Naive B cell (primary cell): ENCODE measurements around the gene DENND2C. TPM values are rescaled to one million over a fixed set of nuclear protein-coding genes. Genes with fewer than 3 reads are reported as not detected.

ENCODE experiments used
- ATAC-seq, 2 donors: fragments of 150-1000 bp; cut with Tn5 transposase; 2 replicates each; pipeline ENCODE4 v1.10.0; 2021; ENCODE audit warnings: low read depth in 2 of 2, mild to moderate bottlenecking in 2 of 2, moderate library complexity in 2 of 2
- DNase-seq: peaks from one replicate; pipeline ENCODE4 v3.0.0; 2022
- H3K27ac Mint-ChIP-seq, 6 donors: one replicate each; pipeline ENCODE4 v1.8.0; 2020 to 2022; ENCODE audit warnings: mild to moderate bottlenecking in 6 of 6, mixed read lengths in 6 of 6, moderate library complexity in 5 of 6, inconsistent platforms in 2 of 6
- H3K27me3 Mint-ChIP-seq, 3 donors: one replicate each; pipeline ENCODE4 v1.8.0; 2021 to 2022; ENCODE audit warnings: mixed read lengths in 3 of 3, mild to moderate bottlenecking in 1 of 3
- H3K36me3 Mint-ChIP-seq, 2 donors: one replicate each; pipeline ENCODE4 v1.8.0; 2020 to 2022; ENCODE audit warnings: mixed read lengths in 2 of 2, inconsistent platforms in 1 of 2, mild to moderate bottlenecking in 1 of 2
- H3K4me1 Mint-ChIP-seq, 3 donors: one replicate each; pipeline ENCODE4 v1.8.0; 2020 to 2022; ENCODE audit warnings: mixed read lengths in 3 of 3, inconsistent platforms in 1 of 3, mild to moderate bottlenecking in 1 of 3, moderate library complexity in 1 of 3
- H3K4me3 Mint-ChIP-seq, 8 donors: one replicate each; pipeline ENCODE4 v1.8.0; 2020 to 2022; ENCODE audit warnings: mild to moderate bottlenecking in 8 of 8, mixed read lengths in 8 of 8, moderate library complexity in 8 of 8, inconsistent platforms in 2 of 8
- H3K9me3 Mint-ChIP-seq, 7 donors: one replicate each; pipeline ENCODE4 v1.8.0; 2020 to 2022; ENCODE audit warnings: mixed read lengths in 7 of 7, mild to moderate bottlenecking in 5 of 7, inconsistent platforms in 2 of 7, moderate library complexity in 1 of 7
- polyA plus RNA-seq, 6 donors: library from polyadenylated mRNA; unstranded; fragments of 300-500 nt; fragmentation: Illumina TruSeq; gene quantifications; one replicate each; pipeline ENCODE4 v1.2.3, GENCODE V29; 2021; ENCODE audit warnings: low read depth in 6 of 6

DENND2C gene
- polyA plus RNA-seq, 6 donors from 2014 or later, result 0.13 to 1.8 (median 0.57) TPM; not detected in 1

- H3K9me3 Mint-ChIP-seq, result peaks cover 0 to 2% (median 0%) of the 10 kb centered on the region in 7 donors
- H3K27ac Mint-ChIP-seq, result no peak overlapping the region
- peaks cover 0 to 5% of the 10 kb centered on the region in 2 donors for H3K36me3 Mint-ChIP-seq
- H3K4me1 Mint-ChIP-seq, result no peaks in the 10 kb centered on the region
- H3K27me3 Mint-ChIP-seq, result peaks cover 13 to 42% (median 22%) of the 10 kb centered on the region in 3 donors
- ATAC-seq, result no peak
- no peak for DNase-seq
- no peak overlapping the region for H3K4me3 Mint-ChIP-seq
Observed at GRCh38 chr1:114618606-114619005, 51.2 kb downstream of the DENND2C start.

GRCh38 chr1:114610546-114611245 is 59.2 kb downstream of the DENND2C start:
- peaks cover 10 to 31% (median 21%) of the 10 kb centered on the region in 3 donors for H3K27me3 Mint-ChIP-seq
- no peaks in the 10 kb centered on the region for H3K9me3 Mint-ChIP-seq
- H3K4me3 Mint-ChIP-seq, result no peak overlapping the region
- DNase-seq (no peak), ATAC-seq (no peak)
- no peak overlapping the region for H3K27ac Mint-ChIP-seq
- no peaks in the 10 kb centered on the region for H3K4me1 Mint-ChIP-seq
- peaks cover 0 to 14% of the 10 kb centered on the region in 2 donors for H3K36me3 Mint-ChIP-seq

GRCh38 chr1:114609826-114610225 is 60.0 kb downstream of the DENND2C start:
- no peaks in the 10 kb centered on the region for H3K4me1 Mint-ChIP-seq
- H3K27me3 Mint-ChIP-seq, result peaks cover 12 to 31% (median 15%) of the 10 kb centered on the region in 3 donors
- H3K4me3 Mint-ChIP-seq, result no peak overlapping the region
- no peaks in the 10 kb centered on the region for H3K9me3 Mint-ChIP-seq
- H3K36me3 Mint-ChIP-seq, result peaks cover 0 to 9% of the 10 kb centered on the region in 2 donors
- ATAC-seq (no peak), DNase-seq (no peak)
- no peak overlapping the region for H3K27ac Mint-ChIP-seq

- no peak overlapping the region for H3K4me3 Mint-ChIP-seq
- no peak for DNase-seq
- peaks cover 16 to 26% (median 19%) of the 10 kb centered on the region in 3 donors for H3K27me3 Mint-ChIP-seq
- H3K4me1 Mint-ChIP-seq, result no peaks in the 10 kb centered on the region
- H3K36me3 Mint-ChIP-seq, result peaks cover 0 to 9% of the 10 kb centered on the region in 2 donors
- H3K27ac Mint-ChIP-seq, result no peak overlapping the region
- no peak for ATAC-seq
- no peaks in the 10 kb centered on the region for H3K9me3 Mint-ChIP-seq
Observed at GRCh38 chr1:114609026-114609425, 60.8 kb downstream of the DENND2C start.

- H3K27ac Mint-ChIP-seq, result no peak overlapping the region
- H3K27me3 Mint-ChIP-seq, result peaks cover 9 to 21% (median 11%) of the 10 kb centered on the region in 3 donors
- DNase-seq, result no peak
- H3K4me3 Mint-ChIP-seq, result no peak overlapping the region
- no peaks in the 10 kb centered on the region for H3K4me1 Mint-ChIP-seq
- no peaks in the 10 kb centered on the region for H3K9me3 Mint-ChIP-seq
- no peak for ATAC-seq
- H3K36me3 Mint-ChIP-seq, result peaks cover 0 to 9% of the 10 kb centered on the region in 2 donors
Observed at GRCh38 chr1:114607223-114607622, 62.6 kb downstream of the DENND2C start.

GRCh38 chr1:114597949-114598348 is 71.9 kb downstream of the DENND2C start:
- Mint-ChIP-seq H3K4me3 (no peak overlapping the region), H3K9me3 (peaks cover 0 to 5% (median 4%) of the 10 kb centered on the region in 7 donors), H3K27ac (peak overlapping the region in 1 of 6 donors; percentile 49), H3K27me3 (peaks cover 22 to 28% (median 23%) of the 10 kb centered on the region in 3 donors), H3K36me3 (peaks cover 4 to 6% of the 10 kb centered on the region in 2 donors), H3K4me1 (no peaks in the 10 kb centered on the region)
- no peak for ATAC-seq
- no peak for DNase-seq

GRCh38 chr1:114595602-114596001 is 74.2 kb downstream of the DENND2C start:
- no peak for DNase-seq
- H3K4me3 Mint-ChIP-seq, result no peak overlapping the region
- no peak overlapping the region for H3K27ac Mint-ChIP-seq
- H3K4me1 Mint-ChIP-seq, result no peaks in the 10 kb centered on the region
- peaks cover 0 to 6% (median 4%) of the 10 kb centered on the region in 7 donors for H3K9me3 Mint-ChIP-seq
- H3K27me3 Mint-ChIP-seq, result peaks cover 21 to 36% (median 35%) of the 10 kb centered on the region in 3 donors
- no peak for ATAC-seq
- H3K36me3 Mint-ChIP-seq, result peaks cover 6 to 11% of the 10 kb centered on the region in 2 donors

- ATAC-seq (no peak), DNase-seq (no peak)
- no peaks in the 10 kb centered on the region for H3K4me1 Mint-ChIP-seq
- peaks cover 26 to 47% (median 38%) of the 10 kb centered on the region in 3 donors for H3K27me3 Mint-ChIP-seq
- peaks cover 0 to 7% (median 4%) of the 10 kb centered on the region in 7 donors for H3K9me3 Mint-ChIP-seq
- H3K27ac Mint-ChIP-seq, result no peak overlapping the region
- no peak overlapping the region for H3K4me3 Mint-ChIP-seq
- peaks cover 6 to 11% of the 10 kb centered on the region in 2 donors for H3K36me3 Mint-ChIP-seq
Observed at GRCh38 chr1:114594046-114594445, 75.8 kb downstream of the DENND2C start.

- Mint-ChIP-seq H3K4me1 (no peaks in the 10 kb centered on the region), H3K4me3 (no peak overlapping the region), H3K27me3 (peaks cover 26 to 48% (median 38%) of the 10 kb centered on the region in 3 donors), H3K27ac (no peak overlapping the region), H3K9me3 (peaks cover 0 to 4% (median 0%) of the 10 kb centered on the region in 7 donors), H3K36me3 (peaks cover 0 to 18% of the 10 kb centered on the region in 2 donors)
- no peak for ATAC-seq
- no peak for DNase-seq
Observed at GRCh38 chr1:114589122-114589521, 80.7 kb downstream of the DENND2C start.

GRCh38 chr1:114588196-114588689 is 81.6 kb downstream of the DENND2C start:
- Mint-ChIP-seq H3K9me3 (peaks cover 0 to 4% (median 0%) of the 10 kb centered on the region in 7 donors), H3K27ac (no peak overlapping the region), H3K4me1 (no peaks in the 10 kb centered on the region), H3K27me3 (peaks cover 25 to 46% (median 37%) of the 10 kb centered on the region in 3 donors), H3K36me3 (peaks cover 0 to 24% of the 10 kb centered on the region in 2 donors), H3K4me3 (no peak overlapping the region)
- no peak for DNase-seq
- no peak for ATAC-seq

GRCh38 chr1:114587203-114587991 is 82.5 kb downstream of the DENND2C start:
- Mint-ChIP-seq H3K9me3 (peaks cover 0 to 8% (median 0%) of the 10 kb centered on the region in 7 donors), H3K27ac (no peak overlapping the region), H3K27me3 (peaks cover 20 to 38% (median 29%) of the 10 kb centered on the region in 3 donors), H3K4me3 (no peak overlapping the region), H3K36me3 (peaks cover 0 to 16% of the 10 kb centered on the region in 2 donors), H3K4me1 (peaks cover under 1 to 3% (median 2%) of the 10 kb centered on the region in 3 donors)
- ATAC-seq, result no peak
- DNase-seq, result no peak

- H3K27ac Mint-ChIP-seq, result no peak overlapping the region
- peaks cover 8 to 11% (median 10%) of the 10 kb centered on the region in 3 donors for H3K4me1 Mint-ChIP-seq
- H3K4me3 Mint-ChIP-seq, result no peak overlapping the region
- DNase-seq (no peak), ATAC-seq (no peak)
- peaks cover 20 to 36% (median 26%) of the 10 kb centered on the region in 3 donors for H3K27me3 Mint-ChIP-seq
- H3K36me3 Mint-ChIP-seq, result peaks cover 0 to 14% of the 10 kb centered on the region in 2 donors
- H3K9me3 Mint-ChIP-seq, result peaks cover 0 to 9% (median 2%) of the 10 kb centered on the region in 7 donors
Observed at GRCh38 chr1:114586513-114587047, 83.3 kb downstream of the DENND2C start.

- H3K27me3 Mint-ChIP-seq, result peaks cover 12 to 33% (median 26%) of the 10 kb centered on the region in 3 donors
- ATAC-seq, result no peak
- peaks cover 0 to 9% (median 2%) of the 10 kb centered on the region in 7 donors for H3K9me3 Mint-ChIP-seq
- peaks cover 0 to 14% of the 10 kb centered on the region in 2 donors for H3K36me3 Mint-ChIP-seq
- no peak for DNase-seq
- peaks cover 14 to 21% (median 15%) of the 10 kb centered on the region in 3 donors for H3K4me1 Mint-ChIP-seq
- H3K4me3 Mint-ChIP-seq, result no peak overlapping the region
- H3K27ac Mint-ChIP-seq, result no peak overlapping the region
Observed at GRCh38 chr1:114585231-114585630, 84.6 kb downstream of the DENND2C start.
